HCT116 (cell line): Measurements from ENCODE around the gene LHX1. TPM values are rescaled to one million over a fixed set of nuclear protein-coding genes. Genes with fewer than 3 reads are reported as not detected.

Experiments used
- ATAC-seq: fragments of 200-7000 bp; cut with Tn5 transposase; 2 replicates; pipeline ENCODE4 v1.9.1; 2020; ENCODE audit warnings: mild to moderate bottlenecking, moderate library complexity
- BruUV-seq: library from RNA; stranded (reverse); fragments of 400-500 nt; replicated peaks from 2 replicates; lab custom pipeline; 2021; lab: Mats Ljungman, UMichigan
- CTCF ChIA-PET: fragments of 300-600 bp; sonication (Branson Sonifier 250); formaldehyde crosslinking; loops from one replicate; lab custom pipeline; 2021; ENCODE audit warnings: antibody characterized with exemption; lab: Charles Lee
- POLR2A ChIA-PET: fragments of 300-600, 350-600 bp; sonication (Branson Sonifier 250); formaldehyde crosslinking; loops from one replicate; lab custom pipeline; 2021; ENCODE audit warnings: antibody characterized with exemption; lab: Charles Lee
- RAD21 ChIA-PET, 2 experiments: fragments of 300-600 bp; sonication (Branson Sonifier 250); formaldehyde crosslinking; loops; one replicate each; lab custom pipeline; 2023; ENCODE audit warnings: low total read pairs in 2 of 2; ENCODE audit not compliant: uncharacterized antibody in 2 of 2, unreplicated experiment in 2 of 2, low non-redundant PET in 1 of 2; lab: Charles Lee
- DNase-seq: peaks from one replicate; pipeline ENCODE4 v3.0.0-alpha.2; 2010; ENCODE audit warnings: low read depth, low spot score
- H2AFZ ChIP-seq: fragments of 200-600 bp; shearing (Covaris generic), sonication (generic); 2 replicates; pipeline ENCODE4 v1.6.1; 2017; ENCODE audit warnings: low read depth, mixed run types, mixed read lengths, antibody characterized with exemption, low read length; ENCODE audit not compliant: poor library complexity, severe bottlenecking
- H3K27ac ChIP-seq: 2 replicates; pipeline ENCODE4 v1.5.1; 2012; ENCODE audit warnings: low read depth, low read length
- H3K27me3 ChIP-seq: fragments of 200-600 bp; sonication (generic); 2 replicates; pipeline ENCODE4 v1.6.1; 2016; ENCODE audit warnings: mixed run types, low read length, mixed read lengths; ENCODE audit not compliant: insufficient read depth
- H3K36me3 ChIP-seq, 2 experiments: fragments of 200-500 bp in 1 of 2; fragments of 200-600 bp in 1 of 2; sonication (Bioruptor generic) in 1 of 2; sonication (generic) in 1 of 2; 2 replicates each; pipeline versions ENCODE4 v1.5.1 to v1.6.1; 2014 to 2016; ENCODE audit warnings: low read length in 2 of 2, inconsistent platforms in 1 of 2, mixed read lengths in 1 of 2, mixed run types in 1 of 2; ENCODE audit not compliant: insufficient read depth in 2 of 2, control insufficient read depth in 1 of 2
- H3K4me1 ChIP-seq, 2 experiments: fragments of 200-600 bp in 1 of 2; sonication (generic) in 1 of 2; 2 replicates each; pipeline versions ENCODE4 v1.5.1 to v1.6.1; 2012 to 2017; ENCODE audit warnings: low read length in 2 of 2, inconsistent platforms in 1 of 2, mild to moderate bottlenecking in 1 of 2, mixed read lengths in 1 of 2, mixed run types in 1 of 2, moderate library complexity in 1 of 2; ENCODE audit not compliant: insufficient read depth in 2 of 2, control insufficient read depth in 1 of 2
- H3K4me2 ChIP-seq: fragments of 200-600 bp; sonication (generic); 2 replicates; pipeline ENCODE4 v1.6.1; 2017; ENCODE audit warnings: mixed run types, low read length, mixed read lengths
- H3K4me3 ChIP-seq, 2 experiments: fragments of 200-600 bp in 1 of 2; sonication (generic) in 1 of 2; replicated peaks in 1 of 2; 2 replicates each; pipeline ENCODE4 v1.5.1; 2011 to 2016; ENCODE audit warnings: low read length in 2 of 2, control low read depth in 1 of 2, low read depth in 1 of 2, mild to moderate bottlenecking in 1 of 2, mixed read lengths in 1 of 2, mixed run types in 1 of 2
- H3K79me2 ChIP-seq: fragments of 200-600 bp; sonication (generic); 2 replicates; pipeline ENCODE4 v1.6.1; 2017; ENCODE audit warnings: mild to moderate bottlenecking, mixed run types, low read length, moderate library complexity, mixed read lengths; ENCODE audit not compliant: insufficient read depth
- H3K9ac ChIP-seq: fragments of 200-600 bp; sonication (generic); 2 replicates; pipeline ENCODE4 v1.6.1; 2016; ENCODE audit warnings: low read length, mixed read lengths
- H3K9me2 ChIP-seq: fragments of 200-600 bp; sonication (generic), shearing (Covaris generic); 2 replicates; pipeline ENCODE4 v1.6.1; 2017; ENCODE audit warnings: mixed run types, mild to moderate bottlenecking, moderate library complexity; ENCODE audit not compliant: insufficient read depth
- H3K9me3 ChIP-seq, 2 experiments: fragments of 200-500 bp in 1 of 2; fragments of 200-600 bp in 1 of 2; sonication (Bioruptor generic) in 1 of 2; sonication (generic) in 1 of 2; 2 replicates each; pipeline ENCODE4 v1.6.1; 2014 to 2017; ENCODE audit warnings: low read length in 2 of 2, mixed read lengths in 2 of 2, inconsistent platforms in 1 of 2, low read depth in 1 of 2, mild to moderate bottlenecking in 1 of 2, mixed run types in 1 of 2, moderate library complexity in 1 of 2; ENCODE audit not compliant: control insufficient read depth in 1 of 2, insufficient read depth in 1 of 2
- H4K20me1 ChIP-seq: fragments of 200-600 bp; sonication (generic), shearing (Covaris generic); 2 replicates; pipeline ENCODE4 v1.6.1; 2017; ENCODE audit warnings: mixed run types, mild to moderate bottlenecking, moderate library complexity; ENCODE audit not compliant: insufficient read depth
- EGR1 ChIP-seq: IDR thresholded peaks from 2 replicates; pipeline ENCODE4 v1.6.1; 2012; ENCODE audit warnings: low read depth
- SIN3A ChIP-seq: IDR thresholded peaks from 2 replicates; pipeline ENCODE4 v1.6.1; 2012; ENCODE audit warnings: low read depth
- SRF ChIP-seq: IDR thresholded peaks from 2 replicates; pipeline ENCODE4 v1.6.1; 2012; ENCODE audit warnings: low read depth
- ZFX ChIP-seq: fragments of 450-650 bp; IDR thresholded peaks from 2 replicates; pipeline ENCODE4 v1.6.1; 2017
- ZNF274 ChIP-seq: fragments of 200-500 bp; sonication (Bioruptor generic); IDR thresholded peaks from 2 replicates; pipeline ENCODE4 v1.6.1; 2014; ENCODE audit warnings: mild to moderate bottlenecking, low read depth, low read length, inconsistent platforms
- intact Hi-C: fragments of 100-400 bp; cut with micrococcal nuclease; formaldehyde crosslinking; loops from 2 replicates; pipeline ENCODE4 v1.10.0; 2022
- total RNA-seq: library from RNA; stranded (reverse); gene quantifications from one replicate; pipeline ENCODE4 v1.2.1, GENCODE V29; 2021; ENCODE audit not compliant: unreplicated experiment
- TF ChIP-seq, protein P1 (sequence below): IDR thresholded peaks from 2 replicates; pipeline ENCODE4 v1.6.1; 2012; ENCODE audit warnings: low read depth
- TF ChIP-seq, protein P2 (sequence below): IDR thresholded peaks from 2 replicates; pipeline ENCODE4 v1.6.1; 2012
- TF ChIP-seq, protein P3 (sequence below): IDR thresholded peaks from 2 replicates; pipeline ENCODE4 v1.6.1; 2011; ENCODE audit warnings: mild to moderate bottlenecking, low read length, moderate library complexity; ENCODE audit not compliant: insufficient replicate concordance; ENCODE audit errors: extremely low read depth

Gene LHX1
- total RNA-seq, 1 experiment from 2014 or later = 0.44 TPM

DNA sequence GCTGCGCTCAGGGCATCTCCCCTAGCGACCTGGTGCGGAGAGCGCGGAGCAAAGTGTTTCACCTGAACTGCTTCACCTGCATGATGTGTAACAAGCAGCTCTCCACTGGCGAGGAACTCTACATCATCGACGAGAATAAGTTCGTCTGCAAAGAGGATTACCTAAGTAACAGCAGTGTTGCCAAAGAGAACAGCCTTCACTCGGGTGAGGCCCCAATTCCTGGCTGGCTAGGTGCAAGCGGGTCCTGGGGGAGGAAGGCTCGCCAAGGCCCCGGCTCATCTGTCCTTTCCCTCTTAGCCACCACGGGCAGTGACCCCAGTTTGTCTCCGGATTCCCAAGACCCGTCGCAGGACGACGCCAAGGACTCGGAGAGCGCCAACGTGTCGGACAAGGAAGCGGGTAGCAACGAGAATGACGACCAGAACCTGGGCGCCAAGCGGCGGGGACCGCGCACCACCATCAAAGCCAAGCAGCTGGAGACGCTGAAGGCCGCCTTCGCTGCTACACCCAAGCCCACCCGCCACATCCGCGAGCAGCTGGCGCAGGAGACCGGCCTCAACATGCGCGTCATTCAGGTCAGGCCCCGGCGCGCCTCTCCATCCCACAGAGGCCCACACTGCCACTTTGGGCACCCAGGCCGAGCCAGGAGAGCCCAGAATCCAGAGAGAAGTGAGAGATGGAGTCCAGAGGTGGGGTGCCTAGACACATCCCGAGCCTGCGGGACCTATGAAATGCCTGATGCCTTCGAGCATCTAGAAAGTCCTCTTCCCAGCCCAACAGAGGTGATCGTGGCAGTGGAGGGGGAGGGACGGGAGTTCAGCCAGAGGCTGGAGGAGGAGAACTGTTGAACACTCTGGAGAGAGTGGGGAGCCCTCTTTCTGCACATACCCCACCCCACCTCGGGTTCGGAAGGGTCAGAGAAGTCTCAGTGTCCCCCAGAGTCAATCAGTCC lies 3.3 kb downstream of the LHX1 start:
- no peak overlapping the region for H3K4me3 ChIP-seq
- ChIA-PET POLR2A (no interaction called here), RAD21 (no interaction called here), CTCF (no interaction called here)
- no peak for DNase-seq
- no peaks in the 10 kb centered on the region for H3K36me3 ChIP-seq
- H4K20me1 ChIP-seq = no peaks in the 10 kb centered on the region
- peaks cover 0 to 8% of the 10 kb centered on the region in 2 experiments; a peak in 1 of 4 replicates for H3K4me1 ChIP-seq
- TF ChIP-seq, protein P1, sequence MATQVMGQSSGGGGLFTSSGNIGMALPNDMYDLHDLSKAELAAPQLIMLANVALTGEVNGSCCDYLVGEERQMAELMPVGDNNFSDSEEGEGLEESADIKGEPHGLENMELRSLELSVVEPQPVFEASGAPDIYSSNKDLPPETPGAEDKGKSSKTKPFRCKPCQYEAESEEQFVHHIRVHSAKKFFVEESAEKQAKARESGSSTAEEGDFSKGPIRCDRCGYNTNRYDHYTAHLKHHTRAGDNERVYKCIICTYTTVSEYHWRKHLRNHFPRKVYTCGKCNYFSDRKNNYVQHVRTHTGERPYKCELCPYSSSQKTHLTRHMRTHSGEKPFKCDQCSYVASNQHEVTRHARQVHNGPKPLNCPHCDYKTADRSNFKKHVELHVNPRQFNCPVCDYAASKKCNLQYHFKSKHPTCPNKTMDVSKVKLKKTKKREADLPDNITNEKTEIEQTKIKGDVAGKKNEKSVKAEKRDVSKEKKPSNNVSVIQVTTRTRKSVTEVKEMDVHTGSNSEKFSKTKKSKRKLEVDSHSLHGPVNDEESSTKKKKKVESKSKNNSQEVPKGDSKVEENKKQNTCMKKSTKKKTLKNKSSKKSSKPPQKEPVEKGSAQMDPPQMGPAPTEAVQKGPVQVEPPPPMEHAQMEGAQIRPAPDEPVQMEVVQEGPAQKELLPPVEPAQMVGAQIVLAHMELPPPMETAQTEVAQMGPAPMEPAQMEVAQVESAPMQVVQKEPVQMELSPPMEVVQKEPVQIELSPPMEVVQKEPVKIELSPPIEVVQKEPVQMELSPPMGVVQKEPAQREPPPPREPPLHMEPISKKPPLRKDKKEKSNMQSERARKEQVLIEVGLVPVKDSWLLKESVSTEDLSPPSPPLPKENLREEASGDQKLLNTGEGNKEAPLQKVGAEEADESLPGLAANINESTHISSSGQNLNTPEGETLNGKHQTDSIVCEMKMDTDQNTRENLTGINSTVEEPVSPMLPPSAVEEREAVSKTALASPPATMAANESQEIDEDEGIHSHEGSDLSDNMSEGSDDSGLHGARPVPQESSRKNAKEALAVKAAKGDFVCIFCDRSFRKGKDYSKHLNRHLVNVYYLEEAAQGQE = no peak
- TF ChIP-seq ZFX (no peak), SRF (no peak), SIN3A (no peak), ZNF274 (no peak), EGR1 (no peak)
- TF ChIP-seq, protein P2, sequence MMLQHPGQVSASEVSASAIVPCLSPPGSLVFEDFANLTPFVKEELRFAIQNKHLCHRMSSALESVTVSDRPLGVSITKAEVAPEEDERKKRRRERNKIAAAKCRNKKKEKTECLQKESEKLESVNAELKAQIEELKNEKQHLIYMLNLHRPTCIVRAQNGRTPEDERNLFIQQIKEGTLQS = no peak
- TF ChIP-seq, protein P3, sequence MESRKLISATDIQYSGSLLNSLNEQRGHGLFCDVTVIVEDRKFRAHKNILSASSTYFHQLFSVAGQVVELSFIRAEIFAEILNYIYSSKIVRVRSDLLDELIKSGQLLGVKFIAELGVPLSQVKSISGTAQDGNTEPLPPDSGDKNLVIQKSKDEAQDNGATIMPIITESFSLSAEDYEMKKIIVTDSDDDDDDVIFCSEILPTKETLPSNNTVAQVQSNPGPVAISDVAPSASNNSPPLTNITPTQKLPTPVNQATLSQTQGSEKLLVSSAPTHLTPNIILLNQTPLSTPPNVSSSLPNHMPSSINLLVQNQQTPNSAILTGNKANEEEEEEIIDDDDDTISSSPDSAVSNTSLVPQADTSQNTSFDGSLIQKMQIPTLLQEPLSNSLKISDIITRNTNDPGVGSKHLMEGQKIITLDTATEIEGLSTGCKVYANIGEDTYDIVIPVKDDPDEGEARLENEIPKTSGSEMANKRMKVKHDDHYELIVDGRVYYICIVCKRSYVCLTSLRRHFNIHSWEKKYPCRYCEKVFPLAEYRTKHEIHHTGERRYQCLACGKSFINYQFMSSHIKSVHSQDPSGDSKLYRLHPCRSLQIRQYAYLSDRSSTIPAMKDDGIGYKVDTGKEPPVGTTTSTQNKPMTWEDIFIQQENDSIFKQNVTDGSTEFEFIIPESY = no peak
- ATAC-seq = no peak
- BruUV-seq = no TSS peak
- H2AFZ ChIP-seq = no peak overlapping the region
- no peaks in the 10 kb centered on the region for H3K9me3 ChIP-seq
- no peak overlapping the region for H3K9ac ChIP-seq
- no peak overlapping the region for H3K27ac ChIP-seq
- H3K4me2 ChIP-seq = no peak overlapping the region
- H3K79me2 ChIP-seq = no peaks in the 10 kb centered on the region
- H3K9me2 ChIP-seq = no peaks in the 10 kb centered on the region
- H3K27me3 ChIP-seq = no peaks in the 10 kb centered on the region
- intact Hi-C loops = no loop called here
